VCaP (cell line): Measurements from ENCODE around the gene AMMECR1.

Source experiments
- H3K27ac ChIP-seq: fragments of 450-650 bp; 2 replicates; pipeline ENCODE4 v1.5.1; 2017
- CTCF ChIP-seq: fragments of 450-650 bp; conservative IDR thresholded peaks from 2 replicates; pipeline ENCODE4 v1.5.1; 2017; ENCODE audit warnings: mild to moderate bottlenecking, moderate library complexity

Gene AMMECR1

GRCh38 chrX:110145311-110145710 is 172.6 kb downstream of the AMMECR1 start:
- TF ChIP-seq CTCF, result no peak

More at GRCh38 chrX:110145311-110145710, 172.6 kb downstream of the AMMECR1 start:
- no peak overlapping the region for H3K27ac ChIP-seq
